C1 segment of cervical spinal cord (tissue), 14 donors: Measurements from ENCODE around the gene MEIS1.
A peak's percentile ranks its signal among the peaks of the same experiment; 100 is the strongest.

ENCODE experiments used
- DNase-seq, 14 donors: peaks; one replicate each; lab custom pipeline; 2025; lab: John Stamatoyannopoulos, UW

The MEIS1 gene

DNA sequence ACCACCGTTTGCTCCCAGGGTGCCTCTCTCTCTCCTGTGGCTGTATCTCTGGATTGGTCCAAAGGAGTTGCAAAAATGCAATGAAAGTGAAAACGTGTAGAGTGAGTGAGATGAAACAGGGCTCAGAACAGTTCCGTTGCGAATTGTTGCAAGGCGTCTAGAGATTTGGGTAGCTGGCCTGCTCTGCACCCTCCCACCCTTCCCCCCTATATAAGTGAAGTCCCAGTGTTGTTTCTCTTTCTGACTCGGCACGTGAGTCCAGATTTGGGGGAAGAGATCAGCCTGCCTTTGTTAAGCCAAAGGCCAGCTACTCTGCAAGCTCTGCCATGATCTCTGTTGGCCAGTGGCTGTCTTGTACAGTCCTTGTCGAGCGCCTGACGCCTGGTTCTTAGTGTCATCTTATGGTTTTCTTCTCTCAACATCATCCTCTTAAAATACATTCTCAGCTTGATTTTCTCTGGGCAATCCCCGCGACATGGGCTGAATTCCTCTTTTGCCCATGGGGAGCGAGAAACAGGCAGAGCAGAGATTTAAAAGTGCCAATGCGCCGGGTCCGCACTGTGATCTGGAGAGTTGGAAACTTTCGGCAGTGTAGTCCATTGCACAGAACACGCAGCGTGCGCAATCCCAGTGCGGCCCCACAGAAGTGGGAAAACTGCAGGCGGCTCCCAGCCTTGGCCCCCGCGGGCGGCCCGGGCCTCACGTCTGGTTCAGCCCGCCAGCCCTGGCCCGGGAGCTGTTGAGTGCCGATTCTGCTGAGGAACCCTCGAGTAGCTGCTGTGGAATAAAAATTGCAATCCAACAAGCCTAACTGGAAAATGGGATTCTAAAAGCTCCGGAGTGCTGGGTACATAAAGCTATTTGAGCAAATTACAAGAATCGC lies 9.3 kb downstream of the MEIS1 start:
- peak in 3 of 14 donors; percentile 35 to 68 (median 45) for DNase-seq

GRCh38 chr2:66445076-66445924 lies 10.4 kb downstream of the MEIS1 start:
- DNase-seq = peak in 5 of 14 donors; percentile 29 to 68 (median 32)

GRCh38 chr2:66445925-66446871 lies 11.3 kb downstream of the MEIS1 start:
- DNase-seq = peak in 9 of 14 donors; percentile 26 to 85 (median 62)

DNA sequence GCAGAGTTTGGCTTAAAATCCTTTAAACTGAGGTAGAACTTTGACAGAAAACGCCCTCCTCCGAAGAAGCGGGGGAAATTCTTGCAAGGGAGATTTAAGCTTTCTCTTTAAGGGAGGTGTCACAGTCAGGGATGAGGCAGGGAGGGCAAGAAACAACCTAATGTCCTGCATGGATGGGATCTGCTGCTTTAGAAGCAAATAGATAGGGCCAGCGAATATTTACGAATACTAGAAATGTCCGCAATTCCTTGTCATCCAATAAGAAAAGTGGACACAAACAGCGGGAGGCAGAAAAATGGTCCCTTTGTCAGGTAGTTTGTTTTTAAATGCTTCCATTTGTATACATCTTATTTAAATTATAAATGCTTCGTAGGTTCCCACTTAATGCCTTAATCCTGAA lies 12.0 kb downstream of the MEIS1 start:
- no peak for DNase-seq

DNA sequence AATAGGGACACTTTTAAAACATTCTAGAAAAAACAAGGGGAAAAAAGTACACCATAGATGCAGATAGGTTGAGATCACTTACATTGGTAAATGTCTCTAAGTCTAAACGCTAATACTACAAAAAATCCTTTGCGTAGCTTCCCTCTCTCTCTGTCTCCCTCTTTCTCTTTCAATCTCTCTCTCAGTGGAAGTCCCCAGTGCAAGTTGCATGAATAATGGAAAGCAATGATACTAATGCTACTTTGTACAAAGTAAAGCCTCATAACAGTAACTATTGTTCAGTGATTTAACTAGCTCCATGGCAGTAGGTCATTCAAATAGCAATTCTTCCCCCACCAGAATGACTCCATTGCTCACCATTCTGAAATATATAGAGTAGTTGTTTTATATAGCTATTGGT lies 12.8 kb downstream of the MEIS1 start:
- DNase-seq = no peak

DNA sequence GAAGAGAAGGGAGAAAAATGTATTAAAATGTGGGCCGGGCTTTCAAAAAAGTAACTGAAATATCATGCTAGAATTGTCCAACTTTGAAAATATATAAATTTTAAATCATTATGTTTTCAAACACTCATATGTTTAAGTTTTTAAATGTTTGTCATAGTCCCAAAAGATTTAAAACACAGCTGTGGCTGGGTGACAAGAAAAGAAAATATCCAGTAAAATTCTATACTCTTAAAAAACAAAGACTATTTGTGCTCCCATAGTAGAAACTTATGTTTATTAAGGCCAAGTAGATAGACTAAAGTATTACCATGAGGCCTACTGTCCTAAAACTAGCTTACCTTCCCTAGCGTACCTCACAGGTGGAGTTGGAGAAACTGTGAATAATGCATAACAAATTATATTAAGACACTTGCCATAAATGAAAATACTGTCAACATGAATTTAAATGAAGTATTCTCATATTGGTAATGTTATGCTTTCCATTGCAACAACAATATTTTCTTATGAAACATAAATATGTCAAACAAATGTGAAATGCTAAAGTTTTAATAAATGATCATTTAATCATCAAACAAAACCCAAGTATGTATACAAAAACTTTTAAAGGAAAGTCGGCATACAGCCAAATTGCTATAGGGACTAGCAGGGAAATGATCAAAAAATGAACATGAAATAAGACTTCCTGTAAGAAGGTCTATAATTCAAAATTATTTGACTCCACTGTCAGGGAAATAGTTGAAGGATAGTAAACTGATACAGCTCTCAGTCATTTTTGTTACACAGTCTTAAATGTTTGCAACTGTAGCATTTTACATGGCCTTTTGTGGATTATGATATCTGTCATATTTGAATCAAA lies 13.4 kb downstream of the MEIS1 start:
- no peak for DNase-seq

GRCh38 chr2:66452214-66452613 lies 17.3 kb downstream of the MEIS1 start:
- no peak for DNase-seq

- DNase-seq = no peak
These were observed 18.0 kb downstream of the MEIS1 start for GRCh38 chr2:66452917-66453316.

GRCh38 chr2:66455490-66455889 lies 20.6 kb downstream of the MEIS1 start:
- no peak for DNase-seq

- peak in 1 of 14 donors; percentile 40 for DNase-seq
These were observed 21.5 kb downstream of the MEIS1 start for GRCh38 chr2:66456183-66457041.

- DNase-seq = no peak
These were observed 22.6 kb downstream of the MEIS1 start for GRCh38 chr2:66457545-66457944.

- DNase-seq = no peak
These were observed 25.1 kb downstream of the MEIS1 start for GRCh38 chr2:66460031-66460430.

DNA sequence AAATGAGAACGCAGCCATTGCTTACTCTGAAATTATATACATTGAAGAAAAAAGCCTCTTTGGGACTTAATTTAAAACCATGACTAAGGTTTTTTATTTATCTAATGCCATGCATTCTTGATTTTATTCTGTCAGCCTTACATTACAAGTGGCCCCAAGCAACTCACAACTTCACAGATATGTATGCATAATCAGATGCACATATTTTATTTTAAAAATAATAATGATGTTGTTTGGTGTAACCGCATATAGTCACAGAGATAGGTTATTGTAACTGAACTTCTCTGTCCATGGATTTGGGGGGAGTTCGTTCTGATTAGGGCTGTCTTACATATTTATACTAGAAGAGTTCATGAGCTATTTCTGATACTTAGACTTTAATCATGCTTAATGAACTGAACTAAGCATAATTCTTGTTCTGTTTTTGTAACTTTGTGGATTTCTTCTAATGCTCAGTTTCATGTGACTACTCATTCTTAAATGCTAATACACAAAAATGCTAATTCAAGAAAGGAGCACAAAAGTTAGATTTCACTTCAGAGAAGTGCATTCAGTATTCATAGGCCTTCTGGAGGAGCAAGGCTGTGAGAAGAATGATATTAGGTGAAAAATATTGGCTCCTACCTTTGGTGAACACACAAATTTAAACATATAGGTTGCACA lies 26.2 kb downstream of the MEIS1 start:
- DNase-seq = no peak

DNA sequence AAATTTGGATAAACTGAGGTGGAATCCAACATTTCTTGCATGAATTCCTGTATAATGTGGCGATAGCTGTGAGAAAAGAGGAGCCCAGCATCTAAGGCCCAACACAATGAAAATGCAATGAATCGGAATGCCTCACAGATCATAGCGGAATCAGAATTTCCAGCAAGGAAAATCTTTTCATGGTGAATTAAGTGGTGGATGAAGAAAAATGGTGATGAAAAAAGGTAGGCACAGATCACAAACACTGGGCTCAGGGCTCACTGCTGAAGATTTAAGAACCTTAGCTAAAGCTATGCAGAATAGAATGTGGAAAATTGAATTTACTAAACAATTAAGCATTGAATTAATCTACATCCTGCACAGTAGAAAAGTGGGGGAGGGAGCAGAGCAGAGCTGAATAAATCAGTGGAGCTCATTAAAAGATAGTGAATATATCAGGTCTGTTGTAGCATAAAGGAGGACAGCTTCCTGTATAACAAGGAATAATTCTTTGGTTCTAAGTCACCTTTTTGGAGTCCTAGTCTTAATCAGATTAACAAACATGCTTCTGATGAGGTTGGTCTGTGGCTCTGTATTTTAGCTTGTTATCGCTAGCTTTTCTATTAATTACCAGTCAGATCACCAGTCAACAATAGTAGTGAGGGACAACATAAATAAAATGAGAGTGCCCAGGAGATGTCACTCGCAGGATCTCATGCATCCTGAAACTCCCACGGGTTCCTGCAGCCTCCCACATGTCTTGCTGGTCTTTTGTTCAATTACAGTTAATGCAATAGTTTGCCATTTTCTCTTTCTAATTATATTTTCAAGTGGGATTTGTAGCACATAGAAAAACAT lies 27.0 kb downstream of the MEIS1 start:
- DNase-seq = peak in 3 of 14 donors; percentile 11 to 49 (median 20)

- DNase-seq = no peak
These were observed 27.5 kb downstream of the MEIS1 start for GRCh38 chr2:66462501-66462825.

DNA sequence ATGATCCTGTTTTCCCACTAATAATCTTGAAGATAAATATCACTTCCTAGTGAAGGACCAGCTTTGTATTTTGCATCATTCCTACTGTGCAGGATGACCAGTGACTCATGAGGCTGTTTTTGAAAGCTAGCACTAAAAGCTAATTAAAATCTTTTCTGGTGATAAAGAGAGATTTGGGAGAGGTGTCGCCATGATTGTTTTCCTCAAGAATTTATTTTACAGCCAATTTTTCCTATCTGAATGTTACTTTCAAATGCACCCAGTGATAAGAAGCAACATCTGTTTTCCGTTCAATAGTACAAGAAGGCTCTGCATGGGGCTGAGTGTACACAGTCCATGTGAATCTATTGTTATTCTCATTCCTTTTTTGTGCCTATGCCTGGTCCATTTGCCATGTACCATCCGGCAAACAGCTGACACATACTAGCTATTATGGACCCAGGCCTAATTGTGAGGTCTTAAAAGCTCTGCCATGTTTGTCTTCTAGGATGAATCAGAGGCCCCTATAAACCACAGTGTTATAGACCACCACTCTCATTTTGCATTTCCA lies 28.4 kb downstream of the MEIS1 start:
- DNase-seq = no peak

DNA sequence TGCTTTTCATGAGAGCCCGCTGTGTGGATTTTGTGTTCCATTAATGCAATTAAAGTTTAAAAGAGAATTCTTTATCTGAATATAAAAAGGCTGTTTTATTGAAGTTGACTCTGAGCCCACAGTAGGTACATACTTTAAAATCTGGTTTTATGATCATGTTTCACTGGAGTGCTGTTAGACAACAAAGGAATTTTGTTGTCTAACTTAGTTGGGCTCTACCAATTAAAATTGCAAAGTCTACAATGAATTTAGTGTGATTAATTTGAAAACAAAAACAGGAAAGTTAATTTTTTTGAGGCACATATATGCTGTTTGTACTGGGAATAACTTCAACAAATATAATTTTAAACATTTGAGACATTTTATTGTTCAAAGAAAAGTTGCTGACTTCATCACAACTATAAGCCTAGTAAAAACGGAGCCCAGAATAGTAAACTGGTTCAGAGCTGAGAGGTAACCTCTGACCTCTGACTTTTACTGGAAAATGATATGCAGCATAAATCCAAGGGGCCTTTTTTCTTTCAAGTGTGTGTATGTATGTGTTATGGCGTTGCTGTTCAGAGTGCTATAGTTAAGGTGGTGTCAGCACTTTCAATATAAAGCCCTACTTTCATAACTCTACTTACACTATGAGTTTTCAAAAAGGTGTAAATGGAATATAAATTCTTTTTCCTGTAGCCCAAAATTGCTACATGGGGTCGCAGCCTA lies 30.2 kb downstream of the MEIS1 start:
- DNase-seq = no peak
